ENCODE measurements around the gene CDH23. TPM values are rescaled to one million over a fixed set of nuclear protein-coding genes. Genes with fewer than 3 reads are reported as not detected.

Gene CDH23
- total and polyA plus RNA-seq, 10 donors: 2.0 to 19.9 (median 11.0) TPM

GRCh38 chr10:71525721-71526120, 129.0 kb downstream of the CDH23 start:
- no peak overlapping the region for H3K27ac ChIP-seq
- intact Hi-C loops (cut with DNase I; ENCODE audit: low total_unique reads): no loop called here
- no peak for TF ChIP-seq POLR2AphosphoS5 (IDR thresholded peaks at IDR 0.05)
- TF ChIP-seq CTCF (IDR thresholded peaks at IDR 0.05 in 8 of 11, conservative IDR thresholded peaks at IDR 0.05 in 3 of 11): no peak
- H3K4me3 ChIP-seq: no peak overlapping the region
- H3K27me3 ChIP-seq (replicated peaks in 1 of 7): peaks cover 0 to 20% (median 0%) of the 10 kb centered on the region in 7 donors
- H3K36me3 ChIP-seq: no peaks in the 10 kb centered on the region
- DNase-seq: no peak
- no peaks in the 10 kb centered on the region for H3K9me3 ChIP-seq
- H3K4me1 ChIP-seq: peaks cover 0 to 8% (median 0%) of the 10 kb centered on the region in 6 donors
- WGBS, 5 donors: 68 to 94% (median 85%) methylated on average over 2 to 5 of the region's 5 CpGs

GRCh38 chr10:71526653-71527052, 129.9 kb downstream of the CDH23 start:
- Histone ChIP-seq H3K4me1 (peaks cover 0 to 8% (median 0%) of the 10 kb centered on the region in 6 donors), H3K4me3 (no peak overlapping the region), H3K36me3 (no peaks in the 10 kb centered on the region), H3K27me3 (replicated peaks in 1 of 7) (peaks cover 0 to 13% (median 0%) of the 10 kb centered on the region in 7 donors), H3K27ac (no peak overlapping the region), H3K9me3 (no peaks in the 10 kb centered on the region)
- intact Hi-C loops (cut with DNase I; ENCODE audit: low total_unique reads): no loop called here
- 73 to 86% (median 83%) methylated on average over 9 to 11 of the region's 11 CpGs for WGBS, 5 donors
- TF ChIP-seq CTCF (IDR thresholded peaks at IDR 0.05 in 8 of 11, conservative IDR thresholded peaks at IDR 0.05 in 3 of 11): no peak
- TF ChIP-seq POLR2A (IDR thresholded peaks at IDR 0.05): no peak
- TF ChIP-seq POLR2AphosphoS5 (IDR thresholded peaks at IDR 0.05): no peak
- no peak for DNase-seq

GRCh38 chr10:71527135-71527534, 130.4 kb downstream of the CDH23 start:
- Histone ChIP-seq H3K27me3 (replicated peaks in 1 of 7) (peaks cover 0 to 11% (median 0%) of the 10 kb centered on the region in 7 donors), H3K9me3 (no peaks in the 10 kb centered on the region), H3K36me3 (no peaks in the 10 kb centered on the region), H3K4me3 (no peak overlapping the region), H3K27ac (no peak overlapping the region), H3K4me1 (peaks cover 0 to 8% (median 0%) of the 10 kb centered on the region in 6 donors)
- no peak for TF ChIP-seq POLR2AphosphoS5 (IDR thresholded peaks at IDR 0.05)
- TF ChIP-seq CTCF (IDR thresholded peaks at IDR 0.05 in 8 of 11, conservative IDR thresholded peaks at IDR 0.05 in 3 of 11): no peak
- TF ChIP-seq POLR2A (IDR thresholded peaks at IDR 0.05): no peak
- intact Hi-C loops (cut with DNase I; ENCODE audit: low total_unique reads): no loop called here
- DNase-seq: no peak
- 64 to 73% (median 70%) methylated on average over 11 to 12 of the region's 12 CpGs for WGBS, 5 donors

- intact Hi-C loops (cut with DNase I; ENCODE audit: low total_unique reads): no loop called here
- 80 to 89% (median 89%) methylated on average over 15 to 17 of the region's 17 CpGs for WGBS, 5 donors
- no peak overlapping the region for H3K4me3 ChIP-seq
- peaks cover 0 to 8% (median 0%) of the 10 kb centered on the region in 6 donors for H3K4me1 ChIP-seq
- no peaks in the 10 kb centered on the region for H3K36me3 ChIP-seq
- H3K9me3 ChIP-seq: no peaks in the 10 kb centered on the region
- TF ChIP-seq CTCF (IDR thresholded peaks at IDR 0.05 in 8 of 11, conservative IDR thresholded peaks at IDR 0.05 in 3 of 11): no peak
- TF ChIP-seq POLR2A (IDR thresholded peaks at IDR 0.05): no peak
- H3K27me3 ChIP-seq (replicated peaks in 1 of 7): peaks cover 0 to 4% (median 0%) of the 10 kb centered on the region in 7 donors
- H3K27ac ChIP-seq: no peak overlapping the region
- no peak for DNase-seq
These were observed 131.9 kb downstream of the CDH23 start for GRCh38 chr10:71528371-71529206.
